K562 (cell line): ENCODE data around the gene SMG5. TPM values are rescaled to one million over a fixed set of nuclear protein-coding genes. Genes with fewer than 3 reads are reported as not detected.
A peak's percentile ranks its signal among the peaks of the same experiment; 100 is the strongest.

ENCODE experiments used
- MED1 ChIP-seq: sonication (generic); formaldehyde crosslinking; IDR thresholded peaks from 2 replicates; pipeline ENCODE4 v1.8.1; 2023; ENCODE audit warnings: missing genetic modification reagents, borderline replicate concordance
- POU5F1 ChIP-seq: fragments of 150-350 bp; IDR thresholded peaks from 2 replicates; pipeline ENCODE4 v1.6.1; 2014; ENCODE audit warnings: borderline replicate concordance, low read length, low read depth, mild to moderate bottlenecking; ENCODE audit not compliant: partially characterized antibody
- SPI1 ChIP-seq: IDR thresholded peaks from 2 replicates; pipeline ENCODE4 v1.6.1; 2011; ENCODE audit warnings: low read depth, low read length, control low read depth, borderline replicate concordance
- ZNF551 ChIP-seq: fragments of 250-450 bp; sonication (Bioruptor Pico); IDR thresholded peaks from 2 replicates; pipeline ENCODE4 v1.5.0; 2021; ENCODE audit warnings: mild to moderate bottlenecking, moderate library complexity
- polyA plus RNA-seq, 8 experiments: library from polyadenylated mRNA; depleted of rRNA in 4 of 8; stranded (reverse) in 5 of 8; unstranded in 3 of 8; fragments of >200 nt; fragmentation: Nextera tagmentation in 2 of 8; fragmentation: Illumina TruSeq in 1 of 8; extraction: Ambion mirVana in 2 of 8; extraction: Trizol in 1 of 8; gene quantifications; 2 replicates each; pipeline versions ENCODE4 v1.2.1 to v1.2.3, GENCODE V29; 2011 to 2014; ENCODE audit warnings: inconsistent platforms in 1 of 8, missing spikeins in 1 of 8
- total RNA-seq, 7 experiments: library from RNA; depleted of rRNA in 6 of 7; stranded (reverse); fragments of >200 nt in 6 of 7; fragmentation: Illumina TruSeq in 2 of 7; extraction: Trizol in 2 of 7; gene quantifications; 2 replicates each; pipeline versions ENCODE4 v1.2.1 to v1.2.3, GENCODE V29; 2011 to 2021; ENCODE audit warnings: low replicate concordance in 1 of 7
- TF ChIP-seq, protein P1 (sequence below), 2 experiments: fragments of 450-650 bp; formaldehyde crosslinking in 1 of 2; IDR thresholded peaks; 2 replicates each; pipeline versions ENCODE4 v1.4.0 to v1.6.1; 2014 to 2020; ENCODE audit warnings: mild to moderate bottlenecking in 2 of 2, borderline replicate concordance in 1 of 2, low read depth in 1 of 2
- TF ChIP-seq, protein P2 (sequence below), 3 experiments: IDR thresholded peaks in 2 of 3; conservative IDR thresholded peaks in 1 of 3; 2 replicates each; pipeline ENCODE4 v1.5.1; 2011 to 2012; ENCODE audit warnings: low read length in 3 of 3, mild to moderate bottlenecking in 3 of 3, control low read depth in 2 of 3, improper control_type of control experiment in 1 of 3, inconsistent platforms in 1 of 3, low read depth in 1 of 3, mixed read lengths in 1 of 3, moderate library complexity in 1 of 3; ENCODE audit not compliant: insufficient read depth in 2 of 3
- TF ChIP-seq, protein P3 (sequence below): fragments of 250-450 bp; sonication (Bioruptor Pico); IDR thresholded peaks from 2 replicates; pipeline ENCODE4 v1.8.0; 2022; ENCODE audit warnings: inconsistent platforms, mild to moderate bottlenecking, moderate library complexity, borderline replicate concordance

Gene SMG5
- total and polyA plus RNA-seq, 9 of the 15 experiments (the other 6 are each of a cell fraction or from before 2014, with no cell fraction given) = 1.4 to 85.9 (median 53.0) TPM

DNA sequence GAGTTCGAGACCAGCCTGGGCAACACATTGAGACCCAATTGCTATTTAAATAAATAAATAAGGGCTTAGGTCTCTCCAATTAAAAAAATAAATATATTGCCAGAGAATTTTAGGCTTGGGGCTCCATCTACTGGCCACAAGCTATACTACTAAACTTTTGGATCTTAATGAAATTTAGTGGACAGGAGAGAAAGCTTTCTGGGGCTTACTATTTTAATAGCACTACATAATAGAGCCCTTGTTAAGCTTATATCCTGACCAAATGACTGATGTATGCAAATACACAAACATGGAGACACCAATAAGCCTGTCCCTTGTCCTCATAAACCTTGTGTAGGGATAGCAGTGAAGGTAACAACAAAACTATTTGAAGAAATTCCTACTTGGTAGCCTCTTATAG, 37.0 kb upstream of the SMG5 start (continued):
- TF ChIP-seq, protein P1, sequence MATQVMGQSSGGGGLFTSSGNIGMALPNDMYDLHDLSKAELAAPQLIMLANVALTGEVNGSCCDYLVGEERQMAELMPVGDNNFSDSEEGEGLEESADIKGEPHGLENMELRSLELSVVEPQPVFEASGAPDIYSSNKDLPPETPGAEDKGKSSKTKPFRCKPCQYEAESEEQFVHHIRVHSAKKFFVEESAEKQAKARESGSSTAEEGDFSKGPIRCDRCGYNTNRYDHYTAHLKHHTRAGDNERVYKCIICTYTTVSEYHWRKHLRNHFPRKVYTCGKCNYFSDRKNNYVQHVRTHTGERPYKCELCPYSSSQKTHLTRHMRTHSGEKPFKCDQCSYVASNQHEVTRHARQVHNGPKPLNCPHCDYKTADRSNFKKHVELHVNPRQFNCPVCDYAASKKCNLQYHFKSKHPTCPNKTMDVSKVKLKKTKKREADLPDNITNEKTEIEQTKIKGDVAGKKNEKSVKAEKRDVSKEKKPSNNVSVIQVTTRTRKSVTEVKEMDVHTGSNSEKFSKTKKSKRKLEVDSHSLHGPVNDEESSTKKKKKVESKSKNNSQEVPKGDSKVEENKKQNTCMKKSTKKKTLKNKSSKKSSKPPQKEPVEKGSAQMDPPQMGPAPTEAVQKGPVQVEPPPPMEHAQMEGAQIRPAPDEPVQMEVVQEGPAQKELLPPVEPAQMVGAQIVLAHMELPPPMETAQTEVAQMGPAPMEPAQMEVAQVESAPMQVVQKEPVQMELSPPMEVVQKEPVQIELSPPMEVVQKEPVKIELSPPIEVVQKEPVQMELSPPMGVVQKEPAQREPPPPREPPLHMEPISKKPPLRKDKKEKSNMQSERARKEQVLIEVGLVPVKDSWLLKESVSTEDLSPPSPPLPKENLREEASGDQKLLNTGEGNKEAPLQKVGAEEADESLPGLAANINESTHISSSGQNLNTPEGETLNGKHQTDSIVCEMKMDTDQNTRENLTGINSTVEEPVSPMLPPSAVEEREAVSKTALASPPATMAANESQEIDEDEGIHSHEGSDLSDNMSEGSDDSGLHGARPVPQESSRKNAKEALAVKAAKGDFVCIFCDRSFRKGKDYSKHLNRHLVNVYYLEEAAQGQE (IDR thresholded peaks at IDR 0.05; ENCODE audit: borderline replicate concordance) = peak; percentile 20; the same call in 1 of the 2 replicates
- TF ChIP-seq, protein P1 (CRISPR knock-in tag; IDR thresholded peaks at IDR 0.05; ENCODE audit: low read depth) = no peak
- TF ChIP-seq MED1 (CRISPR knock-in tag) = no peak
- TF ChIP-seq SPI1 = no peak
- TF ChIP-seq POU5F1 = no peak
- TF ChIP-seq ZNF551 (CRISPR knock-in tag) = no peak
- TF ChIP-seq, protein P2, sequence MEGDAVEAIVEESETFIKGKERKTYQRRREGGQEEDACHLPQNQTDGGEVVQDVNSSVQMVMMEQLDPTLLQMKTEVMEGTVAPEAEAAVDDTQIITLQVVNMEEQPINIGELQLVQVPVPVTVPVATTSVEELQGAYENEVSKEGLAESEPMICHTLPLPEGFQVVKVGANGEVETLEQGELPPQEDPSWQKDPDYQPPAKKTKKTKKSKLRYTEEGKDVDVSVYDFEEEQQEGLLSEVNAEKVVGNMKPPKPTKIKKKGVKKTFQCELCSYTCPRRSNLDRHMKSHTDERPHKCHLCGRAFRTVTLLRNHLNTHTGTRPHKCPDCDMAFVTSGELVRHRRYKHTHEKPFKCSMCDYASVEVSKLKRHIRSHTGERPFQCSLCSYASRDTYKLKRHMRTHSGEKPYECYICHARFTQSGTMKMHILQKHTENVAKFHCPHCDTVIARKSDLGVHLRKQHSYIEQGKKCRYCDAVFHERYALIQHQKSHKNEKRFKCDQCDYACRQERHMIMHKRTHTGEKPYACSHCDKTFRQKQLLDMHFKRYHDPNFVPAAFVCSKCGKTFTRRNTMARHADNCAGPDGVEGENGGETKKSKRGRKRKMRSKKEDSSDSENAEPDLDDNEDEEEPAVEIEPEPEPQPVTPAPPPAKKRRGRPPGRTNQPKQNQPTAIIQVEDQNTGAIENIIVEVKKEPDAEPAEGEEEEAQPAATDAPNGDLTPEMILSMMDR (IDR thresholded peaks at IDR 0.05 in 2 of 3, conservative IDR thresholded peaks at IDR 0.05 in 1 of 3; ENCODE audit: insufficient read depth in 2 of 3, low read depth in 1 of 3, low read length in 3 of 3) = peak; percentile 25 to 55 (median 54); a peak in 4 of 6 replicates
- TF ChIP-seq, protein P3, sequence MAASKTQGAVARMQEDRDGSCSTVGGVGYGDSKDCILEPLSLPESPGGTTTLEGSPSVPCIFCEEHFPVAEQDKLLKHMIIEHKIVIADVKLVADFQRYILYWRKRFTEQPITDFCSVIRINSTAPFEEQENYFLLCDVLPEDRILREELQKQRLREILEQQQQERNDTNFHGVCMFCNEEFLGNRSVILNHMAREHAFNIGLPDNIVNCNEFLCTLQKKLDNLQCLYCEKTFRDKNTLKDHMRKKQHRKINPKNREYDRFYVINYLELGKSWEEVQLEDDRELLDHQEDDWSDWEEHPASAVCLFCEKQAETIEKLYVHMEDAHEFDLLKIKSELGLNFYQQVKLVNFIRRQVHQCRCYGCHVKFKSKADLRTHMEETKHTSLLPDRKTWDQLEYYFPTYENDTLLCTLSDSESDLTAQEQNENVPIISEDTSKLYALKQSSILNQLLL = no peak
- TF ChIP-seq, all 486 proteins: peak for 3
